ENCODE results near the gene CRNN.

The CRNN gene

DNA sequence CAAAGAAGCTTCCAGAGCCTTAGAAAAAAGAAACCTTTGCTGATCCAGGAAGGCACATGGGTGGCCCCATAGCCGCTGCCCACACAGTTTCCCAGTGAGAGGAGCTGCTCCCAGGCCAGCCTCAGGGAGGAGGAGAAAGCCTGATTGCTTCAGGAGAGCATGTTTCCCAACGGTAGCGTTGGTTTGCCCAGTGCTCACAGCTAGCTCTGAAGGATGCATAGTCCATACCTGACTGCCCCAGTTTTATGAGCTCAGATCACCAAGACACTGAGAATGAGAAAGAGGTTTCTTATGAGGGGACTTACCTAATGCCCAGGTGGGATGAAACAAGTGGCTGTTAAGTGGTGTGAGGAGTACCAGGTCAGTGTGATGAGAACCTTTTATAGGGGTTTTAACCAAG is at the start of gene CRNN:
CRNN (minus strand) TSS at position 355 of the 400 bp plus-strand sequence. CDS start 2,030 bp downstream, outside the sequence.
- no peak for DNase-seq

DNA sequence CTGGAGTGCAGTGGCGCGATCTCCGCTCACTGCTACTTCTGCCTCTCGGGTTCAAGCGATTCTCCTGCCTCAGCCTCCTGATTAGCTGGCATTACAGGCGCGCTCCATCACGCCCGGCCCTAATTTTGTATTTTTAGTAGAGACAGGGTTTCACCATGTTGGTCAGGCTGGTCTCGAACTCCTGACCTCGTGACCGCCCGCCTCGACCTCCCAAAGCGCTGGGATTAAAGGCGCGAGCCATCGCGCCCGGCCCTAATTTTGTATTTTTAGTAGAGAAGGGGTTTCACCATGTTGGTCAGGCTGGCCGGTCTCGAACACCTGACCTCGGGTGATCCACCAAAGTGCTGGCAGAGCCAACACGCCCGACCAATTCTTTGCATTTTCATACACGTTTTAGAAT is 48.6 kb upstream of the CRNN start:
- DNase-seq, result no peak

DNA sequence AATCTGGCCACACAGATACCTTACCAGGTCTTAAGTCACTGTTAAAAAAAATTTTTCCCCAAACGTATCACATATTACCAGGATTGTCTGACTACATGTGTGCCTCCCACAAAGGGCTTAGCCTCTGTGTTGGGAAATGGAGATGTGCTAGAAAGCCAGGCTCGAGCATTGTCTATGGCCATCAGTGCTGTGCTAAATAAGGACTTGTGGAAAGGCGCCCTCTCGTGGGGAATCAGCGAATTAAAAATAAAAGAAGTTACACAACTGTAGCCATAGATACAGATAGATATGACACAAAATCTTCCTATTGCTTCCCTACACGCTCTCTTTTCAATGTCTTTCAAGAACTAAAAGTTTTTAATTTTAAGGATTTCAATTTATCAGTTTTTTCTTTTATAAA is 47.5 kb upstream of the CRNN start:
- DNase-seq, result peak; percentile 90

DNA sequence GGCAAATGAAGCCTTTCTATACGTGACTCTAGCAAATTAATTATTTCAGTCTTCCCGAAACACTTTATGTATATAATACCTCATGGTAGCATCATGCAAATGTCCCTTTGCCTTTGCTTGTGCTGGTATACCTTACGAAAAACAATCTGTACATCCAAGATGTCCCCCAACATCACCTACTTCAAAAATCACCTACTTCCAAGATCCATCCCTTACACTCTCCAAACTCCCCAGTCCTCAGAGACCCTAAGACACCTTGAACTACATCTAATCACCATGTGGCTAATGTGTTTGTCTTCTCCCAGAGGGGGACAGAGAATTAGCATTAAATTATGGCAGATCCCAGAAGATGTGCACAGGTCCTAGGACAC is 46.5 kb upstream of the CRNN start:
- no peak for DNase-seq

DNA sequence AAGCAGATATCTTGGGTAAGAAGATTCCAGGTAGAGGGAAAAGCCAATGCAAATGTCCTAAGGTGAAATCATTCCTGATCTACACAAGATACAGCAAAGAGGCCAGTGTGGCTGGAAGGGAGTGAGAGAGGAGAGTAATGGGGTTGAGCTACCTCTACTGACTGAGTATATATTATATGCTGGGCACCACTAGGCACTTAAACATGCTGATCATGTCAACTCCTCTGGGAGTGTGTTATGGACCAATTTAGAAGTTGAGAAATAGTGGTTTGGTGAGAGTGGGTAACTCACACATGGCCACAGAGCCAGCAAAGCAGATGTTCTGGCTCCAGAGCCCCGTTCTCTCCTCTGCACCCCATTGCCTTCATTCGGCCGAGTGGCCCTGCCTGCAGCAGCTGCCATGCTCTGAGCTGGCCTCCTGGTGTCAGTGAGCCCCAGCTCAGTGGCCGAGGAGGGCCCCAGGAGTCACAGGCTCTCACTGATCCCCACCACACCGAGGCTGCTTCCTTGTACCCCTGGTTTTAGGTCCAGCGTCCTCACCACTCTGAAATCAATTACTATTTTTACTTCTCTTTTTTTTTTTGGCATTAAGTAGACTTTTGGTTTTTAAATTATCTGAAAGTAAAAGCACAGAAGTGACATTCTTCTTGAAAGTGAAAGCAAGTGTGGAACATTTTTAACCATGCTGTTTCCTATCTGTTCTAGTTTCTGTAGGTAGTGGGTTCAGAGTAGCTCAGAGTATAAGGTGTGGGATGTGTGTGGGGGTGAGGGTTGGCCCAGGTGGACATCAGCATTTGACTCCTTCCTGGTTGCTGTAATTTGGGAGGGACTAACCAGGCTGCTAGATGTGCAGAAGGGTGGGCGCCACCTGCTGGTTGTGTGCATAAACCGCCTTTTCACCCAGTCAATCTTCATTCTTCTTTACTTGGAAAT is 45.8 kb upstream of the CRNN start:
- peak; percentile 88 for DNase-seq

DNA sequence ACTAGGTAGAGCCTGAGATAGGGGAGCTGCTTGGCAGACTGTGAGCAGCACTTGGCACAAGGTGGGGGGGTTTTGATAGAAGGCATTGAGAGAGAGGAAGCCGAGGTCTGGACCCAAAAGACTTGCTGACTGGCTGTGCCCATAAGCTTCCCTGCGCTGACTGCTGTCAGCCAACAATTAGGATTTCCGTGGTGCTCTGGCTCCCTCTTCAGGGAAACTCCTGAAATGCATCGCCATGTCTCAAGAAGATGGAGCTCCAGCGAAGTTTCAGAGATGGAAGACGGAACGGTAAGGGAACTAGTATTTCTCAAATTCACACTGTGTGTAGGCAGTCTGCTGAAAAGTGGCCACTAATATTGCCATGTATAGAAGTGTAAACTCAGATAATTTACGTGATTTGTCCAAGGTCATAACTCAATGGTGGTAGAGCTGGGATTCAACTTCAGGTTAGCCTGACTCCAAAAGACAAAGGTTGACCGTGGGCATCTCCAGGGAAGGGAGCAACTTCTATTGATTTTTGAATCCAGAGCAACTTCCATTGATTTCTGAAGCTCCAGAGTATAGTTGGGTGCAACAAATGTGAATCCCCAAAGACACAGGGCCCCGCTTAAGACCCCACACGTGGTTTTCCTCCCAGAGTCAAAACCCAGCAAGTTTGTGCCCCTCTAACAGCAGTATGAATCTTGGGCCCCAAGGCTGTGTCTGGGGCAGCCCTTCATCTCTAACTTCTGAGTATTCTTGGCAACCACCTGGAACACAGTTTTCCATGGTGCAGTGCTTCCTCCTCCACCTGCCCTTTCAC is 44.5 kb upstream of the CRNN start:
- peak; percentile 93 for DNase-seq

DNA sequence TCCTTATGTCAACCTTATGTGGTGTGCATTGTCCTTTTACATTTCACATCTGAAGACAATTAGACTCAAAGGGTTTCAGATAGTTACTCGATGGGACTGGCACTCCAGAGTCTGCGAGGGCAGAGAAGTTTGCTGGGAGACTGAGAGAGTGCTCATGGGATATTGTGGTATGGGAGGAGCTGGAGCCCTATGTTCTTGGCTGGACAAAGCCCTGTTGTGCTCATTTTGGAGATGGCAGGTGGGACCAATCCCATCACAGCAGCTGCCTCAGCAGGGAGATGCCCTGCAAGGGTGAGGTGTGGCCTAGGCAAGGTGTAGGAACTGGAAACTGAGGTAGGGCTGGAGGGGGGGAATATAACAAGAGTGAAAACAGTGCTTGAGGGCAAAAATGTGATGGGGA is 43.5 kb upstream of the CRNN start:
- DNase-seq, result no peak

DNA sequence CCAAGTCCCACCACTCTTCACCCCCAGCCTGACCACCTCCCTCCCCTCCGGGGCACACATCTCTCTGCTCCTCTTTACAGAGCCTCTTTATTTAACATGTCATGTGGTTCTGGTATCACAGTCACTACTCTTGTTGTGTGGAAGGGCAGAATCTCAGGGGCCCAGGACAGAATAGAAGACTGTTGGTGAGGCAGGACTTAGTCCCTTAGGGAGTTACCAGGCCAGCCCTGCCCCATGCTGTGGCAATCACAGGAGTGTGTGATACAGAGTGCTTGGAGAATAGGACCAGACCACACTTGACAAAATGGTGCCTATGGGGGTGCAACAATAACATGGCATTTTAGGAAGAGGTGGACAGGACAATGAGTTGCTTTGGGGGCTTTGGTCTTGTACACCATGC is 43.0 kb upstream of the CRNN start:
- no peak for DNase-seq

DNA sequence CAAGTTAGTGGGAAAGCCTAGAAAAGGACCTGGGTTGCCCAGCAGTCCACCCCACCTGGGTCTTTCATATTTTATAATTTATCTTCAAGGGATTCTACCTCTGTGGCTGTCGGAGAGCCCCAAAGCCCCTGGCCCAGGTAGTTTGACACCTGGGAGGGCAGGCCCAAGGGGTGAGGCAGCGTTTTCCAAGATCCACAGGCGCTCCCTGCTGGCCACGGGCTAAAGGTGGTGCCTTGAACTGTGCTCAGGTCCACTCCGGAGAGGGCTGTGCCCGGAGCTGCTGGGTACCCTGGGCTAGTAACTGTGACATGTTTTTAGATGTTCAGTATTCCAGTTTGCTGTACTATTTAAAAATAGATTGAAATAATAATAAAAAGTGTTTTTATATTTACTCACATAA is 37.2 kb upstream of the CRNN start:
- DNase-seq, result no peak

DNA sequence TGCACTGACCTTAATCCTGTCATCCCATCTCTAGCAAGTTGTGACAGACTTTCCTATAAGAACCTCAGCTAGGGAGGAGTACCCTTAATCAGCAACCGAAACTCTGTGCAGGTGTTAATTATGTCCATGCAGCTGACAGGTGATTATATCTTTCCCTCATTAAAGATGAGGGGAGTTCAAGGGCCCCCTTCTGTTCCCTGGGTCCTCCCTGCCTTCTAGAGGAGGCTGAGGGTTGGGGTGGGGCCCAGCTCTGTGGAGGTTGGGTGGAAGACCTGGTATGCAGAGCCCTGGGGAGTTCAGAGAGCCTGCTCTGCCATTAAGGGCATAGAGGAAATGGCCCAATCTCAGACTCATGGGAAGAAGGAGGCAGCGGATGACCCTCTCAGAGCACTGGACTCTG is 35.6 kb upstream of the CRNN start:
- DNase-seq, result no peak

DNA sequence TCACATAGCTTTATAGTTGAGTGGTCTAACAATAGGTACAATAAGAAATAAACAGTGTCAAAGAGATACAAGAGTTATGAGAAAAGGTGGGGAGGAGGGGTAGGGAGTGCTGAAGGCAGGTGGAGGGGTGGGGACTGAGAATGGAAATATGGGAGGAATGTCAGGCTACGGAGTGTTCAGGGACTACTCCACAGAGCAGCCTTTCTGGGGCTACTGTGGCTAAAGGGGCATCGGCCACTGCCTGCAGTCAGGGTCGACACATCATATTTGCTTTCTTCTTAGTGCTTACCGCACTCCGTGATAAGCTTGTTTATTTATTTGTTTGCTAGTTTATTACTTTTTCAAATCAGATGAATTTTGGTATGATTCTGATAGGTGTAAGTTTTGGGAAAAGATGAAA is 34.4 kb upstream of the CRNN start:
- no peak for DNase-seq

DNA sequence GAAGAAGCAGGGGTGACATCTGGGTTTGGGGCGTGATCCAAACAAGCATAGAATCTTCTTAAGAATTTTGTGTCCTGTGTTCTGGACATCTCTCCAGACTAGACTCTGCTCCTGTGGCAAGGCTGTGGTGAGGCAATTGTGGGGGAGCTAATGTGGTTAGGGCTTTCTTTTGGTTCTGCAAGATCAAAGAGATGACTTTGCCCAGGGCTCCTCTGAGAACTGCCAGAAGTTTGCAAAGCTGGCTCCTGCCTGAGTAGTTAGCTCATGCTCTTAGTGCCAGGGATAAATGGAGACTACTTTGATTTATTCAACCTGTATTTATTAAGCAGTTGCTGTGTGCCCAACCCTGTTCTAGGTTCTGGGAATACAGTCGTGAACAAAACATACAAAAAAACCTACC is 34.0 kb upstream of the CRNN start:
- DNase-seq, result peak; percentile 53

DNA sequence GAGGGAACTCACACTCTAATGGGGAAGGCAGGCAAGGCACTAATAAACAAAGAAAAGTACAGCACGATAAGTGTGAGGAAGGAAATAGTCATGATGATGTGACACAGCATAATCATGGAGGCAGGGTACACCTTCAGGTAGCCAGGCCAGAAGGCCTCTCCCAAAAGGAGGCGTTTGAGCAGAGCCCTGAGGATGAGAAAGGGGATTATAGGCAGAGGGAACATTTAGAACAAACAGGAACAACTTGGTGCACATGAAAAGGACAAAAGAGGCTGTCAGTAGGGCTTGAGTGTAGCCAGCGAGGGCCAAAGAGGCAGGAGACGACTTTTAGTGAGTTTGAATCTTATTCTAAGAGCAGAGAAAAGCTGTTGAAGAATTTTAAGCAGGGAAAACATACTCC is 33.4 kb upstream of the CRNN start:
- DNase-seq, result no peak

DNA sequence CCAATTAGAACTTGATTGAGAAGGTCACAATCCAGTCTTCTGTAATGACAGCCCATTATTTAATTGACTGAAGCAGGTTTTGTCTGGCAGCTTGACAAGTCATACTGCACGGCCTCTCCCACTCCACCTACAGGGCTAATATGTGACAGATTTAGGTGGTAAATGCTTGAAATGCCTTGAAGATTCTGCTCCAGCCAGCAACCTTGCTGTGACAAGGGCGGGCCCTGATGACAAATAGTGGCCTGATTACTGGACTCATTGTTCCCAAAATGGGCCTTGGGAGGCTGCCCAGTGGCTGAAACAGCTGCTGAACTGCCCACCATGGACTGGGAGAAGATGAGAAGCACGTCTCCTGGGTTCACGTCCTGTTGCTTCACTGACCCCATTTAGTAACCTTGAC is 30.0 kb upstream of the CRNN start:
- no peak for DNase-seq

DNA sequence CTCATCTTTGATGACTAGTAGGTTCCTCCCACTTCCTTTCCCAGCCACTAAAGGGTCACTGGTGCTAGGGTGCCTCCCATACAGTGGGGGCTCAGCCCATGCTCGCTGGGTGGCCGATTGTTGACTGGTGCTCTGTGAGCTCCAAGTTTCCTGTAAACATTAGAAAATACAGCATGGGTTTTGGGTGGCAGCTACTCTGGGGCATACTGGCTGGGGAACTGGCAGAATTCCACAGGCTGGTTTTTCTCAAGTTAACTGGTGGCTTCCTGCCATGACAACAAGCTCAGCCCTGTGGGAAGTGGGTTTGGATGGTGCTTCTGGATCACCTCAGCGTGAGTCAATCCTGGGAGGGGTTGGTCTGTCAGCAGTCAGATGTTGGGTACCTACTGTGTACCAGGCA is 28.7 kb upstream of the CRNN start:
- DNase-seq, result no peak

DNA sequence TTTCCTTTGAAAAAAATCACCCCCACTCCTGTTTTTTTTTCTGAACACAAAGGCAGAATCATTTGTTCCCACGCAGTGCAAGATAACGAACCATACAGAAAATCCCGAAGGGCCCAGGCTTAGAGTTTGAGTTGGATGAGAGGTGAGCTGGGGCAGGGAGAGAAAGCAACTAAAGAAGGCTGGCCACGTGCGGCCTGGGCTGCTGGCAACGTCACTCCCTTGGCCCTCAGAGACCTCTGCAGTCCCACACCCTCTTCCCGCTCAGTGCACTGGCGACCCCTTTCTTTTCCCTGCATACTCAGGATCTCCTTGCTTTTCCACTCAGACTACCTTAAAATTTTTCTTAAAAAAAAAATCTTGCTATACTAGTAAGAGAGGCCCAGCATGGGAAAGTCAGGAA is 28.2 kb upstream of the CRNN start:
- no peak for DNase-seq

DNA sequence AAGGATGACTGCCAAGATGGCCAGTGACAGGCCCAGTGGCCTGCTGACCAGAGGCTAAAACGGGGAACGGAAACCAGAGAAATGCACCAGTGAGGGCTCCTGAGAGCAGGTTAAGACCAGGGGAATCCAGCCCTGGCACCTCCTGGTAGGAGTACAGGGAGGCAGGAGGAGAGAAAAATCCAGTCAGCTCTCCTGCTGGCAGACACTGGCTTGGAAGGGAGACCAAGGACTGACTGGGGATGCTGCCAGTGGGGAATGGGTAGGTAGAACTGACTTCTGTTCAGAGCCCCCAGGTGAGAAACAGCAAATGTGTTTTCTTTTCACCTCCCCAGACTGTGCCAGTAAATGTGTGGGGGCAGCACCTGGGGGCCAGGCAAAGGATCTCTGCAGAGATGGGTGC is 27.7 kb upstream of the CRNN start:
- no peak for DNase-seq

DNA sequence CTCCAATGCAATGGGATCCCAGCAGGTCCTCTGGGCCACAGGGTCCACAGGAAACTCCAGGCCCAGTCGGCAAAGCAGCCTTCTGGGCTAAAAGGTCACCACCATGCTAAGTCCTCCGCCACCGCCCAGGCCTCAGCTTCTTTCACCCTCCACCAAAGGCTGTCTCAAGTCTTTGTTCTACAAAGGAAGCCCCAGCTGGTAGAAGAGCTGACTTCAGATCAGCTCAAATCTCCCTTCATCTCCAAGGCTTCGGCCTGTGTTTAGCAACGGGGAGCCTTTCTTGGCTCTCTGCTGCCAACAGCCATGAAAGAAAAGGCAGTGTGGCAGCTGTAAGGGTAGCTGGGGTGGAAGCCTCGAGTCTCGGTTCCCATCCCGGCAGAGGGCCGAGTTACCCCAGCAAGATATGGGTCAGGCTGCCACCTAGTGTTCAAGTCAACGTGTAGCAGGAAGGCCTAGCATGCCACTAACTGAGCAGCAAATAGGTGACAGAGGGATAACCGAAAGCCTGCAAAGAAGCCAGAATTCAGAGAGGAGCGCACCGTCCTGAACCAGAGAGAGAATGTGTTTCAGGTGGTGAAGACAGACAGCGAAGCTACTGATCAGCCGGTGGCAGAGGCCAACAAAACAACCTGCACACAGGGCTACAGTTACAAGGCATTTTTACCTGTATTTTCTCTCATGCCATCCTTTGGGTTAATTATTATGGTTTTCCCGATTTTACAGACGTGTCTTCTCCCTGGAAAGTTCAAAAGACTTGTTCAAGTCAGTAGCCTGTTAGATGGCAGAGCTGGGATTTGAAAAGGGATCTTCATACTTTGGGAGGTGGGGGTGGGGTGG is 26.8 kb upstream of the CRNN start:
- peak; percentile 88 for DNase-seq

DNA sequence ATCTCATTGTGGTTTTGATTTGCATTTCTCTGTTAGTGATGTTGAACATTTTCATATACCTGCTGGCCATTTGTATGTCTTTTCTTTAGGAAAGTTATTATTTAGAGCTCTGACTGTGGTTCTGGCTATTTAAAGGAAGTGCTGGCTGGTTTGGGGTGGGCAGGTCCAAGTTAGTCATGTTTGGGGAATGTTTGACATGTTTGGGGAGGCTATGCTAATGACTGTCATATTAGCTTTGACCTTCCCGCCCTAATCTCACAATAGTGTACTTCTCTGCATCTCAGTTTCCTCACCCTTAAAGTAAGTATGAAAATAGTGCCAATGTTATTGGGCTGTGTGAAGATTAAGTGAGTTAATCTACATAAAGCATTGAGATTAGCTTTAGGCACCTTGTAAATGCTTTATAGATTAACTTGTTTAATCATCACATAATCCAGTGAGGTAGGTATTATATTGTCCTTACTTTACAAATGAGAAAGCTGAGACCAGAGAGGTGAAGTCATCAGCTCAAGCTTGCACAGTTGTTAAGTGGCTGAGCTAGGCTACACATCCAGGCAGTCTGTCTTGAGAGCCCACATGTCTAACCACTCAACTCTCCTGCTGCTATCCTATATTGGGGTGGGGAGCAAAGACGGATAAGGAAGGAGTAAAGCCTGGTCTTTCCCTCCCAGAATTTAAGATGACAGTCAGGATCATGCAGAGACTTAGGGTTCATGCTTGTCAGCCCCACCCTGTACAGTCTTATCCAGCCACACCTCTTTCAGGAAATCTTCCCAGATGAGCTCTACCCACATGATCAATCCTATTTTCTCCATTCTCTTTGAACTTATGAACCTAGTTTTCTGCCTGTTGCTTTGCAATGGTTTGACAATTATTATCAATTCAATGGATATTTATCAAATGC is 22.8 kb upstream of the CRNN start:
- DNase-seq, result no peak

DNA sequence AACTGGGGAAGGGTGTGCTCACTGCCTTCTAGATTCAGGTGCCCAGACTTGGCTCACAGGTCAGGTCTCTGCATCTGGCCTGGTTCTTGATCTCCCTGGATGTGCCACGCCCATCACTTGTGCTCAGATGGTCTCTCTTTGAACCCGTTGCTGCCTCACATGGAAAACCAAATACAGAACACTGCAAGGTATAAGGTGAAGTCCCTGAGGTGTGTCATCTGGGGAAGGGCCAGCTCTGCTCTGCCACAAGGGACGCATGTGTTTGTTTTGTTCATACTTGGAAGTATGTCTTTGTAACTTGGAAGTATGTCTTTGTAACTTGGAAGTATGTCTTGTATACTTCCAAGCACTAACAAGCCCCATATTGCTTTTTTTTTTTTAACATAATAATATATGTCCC is 13.4 kb upstream of the CRNN start:
- no peak for DNase-seq

DNA sequence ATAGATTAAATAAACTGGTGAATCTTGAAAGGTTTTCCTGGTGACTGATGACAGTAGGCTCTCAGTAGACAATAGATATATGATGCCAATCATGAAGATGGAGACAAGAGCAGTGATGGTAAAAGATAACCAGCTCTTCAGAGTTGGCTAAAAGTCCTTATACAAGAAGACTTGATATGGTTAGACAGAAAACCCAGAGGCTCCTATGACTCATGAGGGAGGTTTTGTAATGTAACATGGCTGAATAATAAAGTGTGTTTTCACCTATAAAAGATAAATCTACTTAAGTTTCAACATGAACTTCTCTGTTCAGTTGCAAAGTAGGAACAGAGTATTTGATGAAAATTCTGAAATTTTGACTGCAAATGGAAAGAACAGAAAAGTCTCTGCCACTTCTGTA is 12.7 kb upstream of the CRNN start:
- DNase-seq, result no peak

DNA sequence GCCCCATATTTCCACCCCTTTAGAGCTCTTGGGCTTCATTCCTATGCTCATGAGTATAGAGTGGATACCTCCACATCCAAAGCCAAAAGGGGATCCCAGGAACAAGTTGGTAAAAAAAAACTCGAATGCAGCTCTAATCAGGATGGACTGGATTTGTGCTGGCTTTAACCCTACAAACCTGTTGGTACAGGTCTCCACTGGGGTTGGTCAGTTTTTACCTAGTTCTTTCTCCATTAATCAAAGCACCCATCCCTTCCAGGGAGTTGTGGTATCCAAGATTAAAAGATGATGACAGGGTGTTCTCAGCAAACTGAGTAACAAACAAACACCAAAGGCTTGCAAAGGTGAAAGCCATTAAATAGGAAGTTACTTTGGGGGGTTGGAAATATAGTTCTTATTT is 5.9 kb upstream of the CRNN start:
- DNase-seq, result no peak
